ENCODE results near the gene MAN2C1. TPM values are rescaled to one million over a fixed set of nuclear protein-coding genes. Genes with fewer than 3 reads are reported as not detected.

Gene MAN2C1
- total and polyA plus RNA-seq, 9 of the 15 experiments (the other 6 are each of a cell fraction or from before 2014, with no cell fraction given): 2.0 to 141 (median 39.9) TPM

DNA sequence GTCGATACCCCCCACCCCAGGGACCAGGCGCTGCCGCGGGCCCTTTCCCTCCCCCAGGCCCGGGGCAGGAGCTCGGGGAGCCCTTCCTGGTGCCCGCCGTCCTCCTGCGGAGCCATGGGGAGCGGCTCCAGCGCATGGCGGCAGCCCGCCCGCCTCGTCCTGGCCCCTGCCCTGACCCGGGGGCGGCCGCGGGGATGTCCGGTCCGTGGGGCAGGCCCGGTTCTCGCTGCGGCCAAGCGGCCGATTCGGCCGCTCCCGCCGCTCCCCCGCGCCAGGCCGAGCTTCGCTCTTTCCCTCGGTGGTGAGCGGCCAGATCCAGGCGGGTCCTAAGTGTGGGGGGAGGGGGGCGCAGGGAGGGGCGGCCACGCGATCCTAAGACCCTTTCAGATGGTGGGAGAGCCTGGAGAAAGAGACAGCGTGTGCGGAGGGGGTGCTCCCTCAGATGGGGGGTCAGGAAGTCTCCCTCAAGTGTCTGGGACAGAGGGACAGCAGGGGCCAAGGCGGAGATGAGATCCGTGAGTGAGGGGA, 20.3 kb downstream of the MAN2C1 start (continued):
- TF ChIP-seq NEUROD1 (IDR thresholded peaks at IDR 0.05; ENCODE audit: borderline replicate concordance, low read depth, low read length, partially characterized antibody) (no peak), MBD2 (IDR thresholded peaks at IDR 0.05; ENCODE audit: borderline replicate concordance, low read depth) (no peak), YBX1 (IDR thresholded peaks at IDR 0.05) (no peak), ZNF239 (CRISPR knock-in tag; IDR thresholded peaks at IDR 0.05) (no peak), SMARCB1 (IDR thresholded peaks at IDR 0.05; ENCODE audit: insufficient read length, low read depth) (no peak), DPF2 (IDR thresholded peaks at IDR 0.05) (no peak), ZNF3 (CRISPR knock-in tag; IDR thresholded peaks at IDR 0.05) (no peak), JUND (IDR thresholded peaks at IDR 0.05; ENCODE audit: borderline replicate concordance, low read depth, low read length) (no peak), JUND (tag; IDR thresholded peaks at IDR 0.05; ENCODE audit: borderline replicate concordance, low read depth, low read length) (no peak), HMGN3 (IDR thresholded peaks at IDR 0.05; ENCODE audit: borderline replicate concordance, extremely low read depth, insufficient read length, low read depth, low read length) (no peak), ZNF766 (CRISPR knock-in tag; conservative IDR thresholded peaks at IDR 0.05) (no peak), SNIP1 (IDR thresholded peaks at IDR 0.05; ENCODE audit: low read depth) (no peak), CTBP1 (IDR thresholded peaks at IDR 0.05; ENCODE audit: borderline replicate concordance) (no peak), DNMT1 (IDR thresholded peaks at IDR 0.05) (no peak), NONO (IDR thresholded peaks at IDR 0.05; ENCODE audit: low read depth in 2 of 2, low read length in 1 of 2) (peak in 1 of 2 experiments; percentile 41; a peak in 1 of 4 replicates), TAF9B (IDR thresholded peaks at IDR 0.05; ENCODE audit: partially characterized antibody) (no peak), NCOA2 (IDR thresholded peaks at IDR 0.05; ENCODE audit: partially characterized antibody in 2 of 2) (no peak), ZNF274 (IDR thresholded peaks at IDR 0.05; ENCODE audit: borderline replicate concordance, low read depth, low read length) (no peak)
- TF ChIP-seq, protein P1, sequence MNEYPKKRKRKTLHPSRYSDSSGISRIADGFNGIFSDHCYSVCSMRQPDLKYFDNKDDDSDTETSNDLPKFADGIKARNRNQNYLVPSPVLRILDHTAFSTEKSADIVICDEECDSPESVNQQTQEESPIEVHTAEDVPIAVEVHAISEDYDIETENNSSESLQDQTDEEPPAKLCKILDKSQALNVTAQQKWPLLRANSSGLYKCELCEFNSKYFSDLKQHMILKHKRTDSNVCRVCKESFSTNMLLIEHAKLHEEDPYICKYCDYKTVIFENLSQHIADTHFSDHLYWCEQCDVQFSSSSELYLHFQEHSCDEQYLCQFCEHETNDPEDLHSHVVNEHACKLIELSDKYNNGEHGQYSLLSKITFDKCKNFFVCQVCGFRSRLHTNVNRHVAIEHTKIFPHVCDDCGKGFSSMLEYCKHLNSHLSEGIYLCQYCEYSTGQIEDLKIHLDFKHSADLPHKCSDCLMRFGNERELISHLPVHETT (CRISPR knock-in tag; conservative IDR thresholded peaks at IDR 0.05 in 1 of 2, IDR thresholded peaks at IDR 0.05 in 1 of 2): no peak
- TF ChIP-seq, protein P2, sequence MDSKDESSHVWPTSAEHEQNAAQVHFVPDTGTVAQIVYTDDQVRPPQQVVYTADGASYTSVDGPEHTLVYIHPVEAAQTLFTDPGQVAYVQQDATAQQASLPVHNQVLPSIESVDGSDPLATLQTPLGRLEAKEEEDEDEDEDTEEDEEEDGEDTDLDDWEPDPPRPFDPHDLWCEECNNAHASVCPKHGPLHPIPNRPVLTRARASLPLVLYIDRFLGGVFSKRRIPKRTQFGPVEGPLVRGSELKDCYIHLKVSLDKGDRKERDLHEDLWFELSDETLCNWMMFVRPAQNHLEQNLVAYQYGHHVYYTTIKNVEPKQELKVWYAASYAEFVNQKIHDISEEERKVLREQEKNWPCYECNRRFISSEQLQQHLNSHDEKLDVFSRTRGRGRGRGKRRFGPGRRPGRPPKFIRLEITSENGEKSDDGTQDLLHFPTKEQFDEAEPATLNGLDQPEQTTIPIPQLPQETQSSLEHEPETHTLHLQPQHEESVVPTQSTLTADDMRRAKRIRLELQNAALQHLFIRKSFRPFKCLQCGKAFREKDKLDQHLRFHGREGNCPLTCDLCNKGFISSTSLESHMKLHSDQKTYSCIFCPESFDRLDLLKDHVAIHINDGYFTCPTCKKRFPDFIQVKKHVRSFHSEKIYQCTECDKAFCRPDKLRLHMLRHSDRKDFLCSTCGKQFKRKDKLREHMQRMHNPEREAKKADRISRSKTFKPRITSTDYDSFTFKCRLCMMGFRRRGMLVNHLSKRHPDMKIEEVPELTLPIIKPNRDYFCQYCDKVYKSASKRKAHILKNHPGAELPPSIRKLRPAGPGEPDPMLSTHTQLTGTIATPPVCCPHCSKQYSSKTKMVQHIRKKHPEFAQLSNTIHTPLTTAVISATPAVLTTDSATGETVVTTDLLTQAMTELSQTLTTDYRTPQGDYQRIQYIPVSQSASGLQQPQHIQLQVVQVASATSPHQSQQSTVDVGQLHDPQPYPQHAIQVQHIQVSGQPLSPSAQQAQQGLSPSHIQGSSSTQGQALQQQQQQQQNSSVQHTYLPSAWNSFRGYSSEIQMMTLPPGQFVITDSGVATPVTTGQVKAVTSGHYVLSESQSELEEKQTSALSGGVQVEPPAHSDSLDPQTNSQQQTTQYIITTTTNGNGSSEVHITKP (IDR thresholded peaks at IDR 0.05; ENCODE audit: partially characterized antibody): no peak
- TF ChIP-seq, protein P3, sequence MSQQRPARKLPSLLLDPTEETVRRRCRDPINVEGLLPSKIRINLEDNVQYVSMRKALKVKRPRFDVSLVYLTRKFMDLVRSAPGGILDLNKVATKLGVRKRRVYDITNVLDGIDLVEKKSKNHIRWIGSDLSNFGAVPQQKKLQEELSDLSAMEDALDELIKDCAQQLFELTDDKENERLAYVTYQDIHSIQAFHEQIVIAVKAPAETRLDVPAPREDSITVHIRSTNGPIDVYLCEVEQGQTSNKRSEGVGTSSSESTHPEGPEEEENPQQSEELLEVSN (IDR thresholded peaks at IDR 0.05; ENCODE audit: borderline replicate concordance in 1 of 2, extremely low read depth in 1 of 2, insufficient read depth in 1 of 2, insufficient read length in 1 of 2, low read depth in 1 of 2, low read length in 1 of 2, poor library complexity in 1 of 2, severe bottlenecking in 1 of 2): peak in 1 of 2 experiments; percentile 43
